ENCODE data around the gene CAMK2D. TPM values are rescaled to one million over a fixed set of nuclear protein-coding genes. Genes with fewer than 3 reads are reported as not detected.

Gene CAMK2D
- total RNA-seq, 1 experiment from 2014 or later = 23.3 TPM

Other genes starting within 250 kb of the CAMK2D start
- 7.1 and 10.5 TPM in 2 replicates for gene ARSJ, start 217.9 kb upstream of the CAMK2D start, total RNA-seq (2014; rRNA removed; shearing (Covaris generic))

All from RPMI7951 (cell line).